PC-9 (cell line): ENCODE data around the gene HOXC9. TPM values are rescaled to one million over a fixed set of nuclear protein-coding genes. Genes with fewer than 3 reads are reported as not detected.

Experiments used
- BruUV-seq: library from RNA; stranded (reverse); fragments of 400-500 nt; replicated peaks from 2 replicates; lab custom pipeline; 2021; lab: Mats Ljungman, UMichigan
- CTCF ChIA-PET: fragments of 300-600 bp; sonication (Branson Sonifier 250); formaldehyde crosslinking; loops from one replicate; lab custom pipeline; 2022; ENCODE audit warnings: antibody characterized with exemption; lab: Charles Lee
- POLR2A ChIA-PET: fragments of 300-600 bp; sonication (Branson Sonifier 250); formaldehyde crosslinking; loops from one replicate; lab custom pipeline; 2022; ENCODE audit warnings: antibody characterized with exemption; ENCODE audit not compliant: unreplicated experiment; lab: Charles Lee
- DNase-seq, 2 experiments: peaks; one replicate each; pipeline versions ENCODE4 v3.0.0 to v3.0.0-alpha.2; 2015 to 2022; ENCODE audit warnings: mixed read lengths in 1 of 2
- H2AFZ ChIP-seq: fragments of 200-600 bp; sonication (generic); 2 replicates; pipeline ENCODE4 v1.8.1; 2017; ENCODE audit warnings: antibody characterized with exemption
- H3F3A ChIP-seq: fragments of 200-600 bp; sonication (generic); 2 replicates; pipeline ENCODE4 v1.8.1; 2017; ENCODE audit warnings: antibody characterized with exemption, mild to moderate bottlenecking, low read depth; ENCODE audit not compliant: insufficient read depth
- H3K27ac ChIP-seq: fragments of 200-600 bp; sonication (generic); 2 replicates; pipeline ENCODE4 v1.6.1; 2016; ENCODE audit warnings: mixed run types
- H3K27me3 ChIP-seq: fragments of 200-600 bp; sonication (generic); 2 replicates; pipeline ENCODE4 v1.6.1; 2016; ENCODE audit warnings: low read depth, mixed run types; ENCODE audit not compliant: insufficient read depth
- H3K36me3 ChIP-seq: fragments of 200-600 bp; sonication (generic); 2 replicates; pipeline ENCODE4 v1.6.1; 2016; ENCODE audit warnings: low read depth, mixed run types
- H3K4me1 ChIP-seq: fragments of 200-600 bp; sonication (generic); replicated peaks from 2 replicates; pipeline ENCODE4 v1.6.1; 2016; ENCODE audit warnings: mixed run types; ENCODE audit not compliant: insufficient read depth
- H3K4me2 ChIP-seq: fragments of 200-600 bp; sonication (generic); 2 replicates; pipeline ENCODE4 v1.6.1; 2017; ENCODE audit warnings: mixed run types
- H3K4me3 ChIP-seq: fragments of 200-600 bp; sonication (generic); 2 replicates; pipeline ENCODE4 v1.6.1; 2016; ENCODE audit warnings: mixed run types
- H3K79me2 ChIP-seq: fragments of 200-600 bp; sonication (generic); 2 replicates; pipeline ENCODE4 v1.6.1; 2017; ENCODE audit warnings: low read depth, mixed run types
- H3K9me2 ChIP-seq: fragments of 200-600 bp; sonication (generic); 2 replicates; pipeline ENCODE4 v1.8.1; 2017; ENCODE audit warnings: mild to moderate bottlenecking; ENCODE audit not compliant: insufficient read depth
- H3K9me3 ChIP-seq: fragments of 200-600 bp; sonication (generic); 2 replicates; pipeline ENCODE4 v1.8.1; 2016; ENCODE audit warnings: low read depth; ENCODE audit not compliant: insufficient read depth
- H4K20me1 ChIP-seq: fragments of 200-600 bp; sonication (generic); 2 replicates; pipeline ENCODE4 v1.8.1; 2017; ENCODE audit not compliant: insufficient read depth
- CTCF ChIP-seq: fragments of 200-600 bp; sonication (generic); conservative IDR thresholded peaks from 2 replicates; pipeline ENCODE4 v1.6.1; 2017; ENCODE audit warnings: mixed run types, antibody characterized with exemption, mild to moderate bottlenecking, moderate library complexity
- EZH2 ChIP-seq: fragments of 200-600 bp; sonication (generic); IDR thresholded peaks from 2 replicates; pipeline ENCODE4 v1.8.0; 2017; ENCODE audit warnings: antibody characterized with exemption, low read depth
- intact Hi-C: fragments of 100-400 bp; cut with micrococcal nuclease; formaldehyde crosslinking; loops from one replicate; pipeline ENCODE4 v1.10.0; 2022; ENCODE audit not compliant: unreplicated experiment
- total RNA-seq: library from RNA; stranded (reverse); gene quantifications from 2 replicates; pipeline ENCODE4 v1.2.3, GENCODE V29; 2021

The HOXC9 gene
- total RNA-seq, 1 experiment from 2014 or later: 10.2 TPM

- no peaks in the 10 kb centered on the region for H3K4me1 ChIP-seq
- H3K27ac ChIP-seq: no peak overlapping the region
- no peaks in the 10 kb centered on the region for H4K20me1 ChIP-seq
- intact Hi-C loops: no loop called here
- H3K36me3 ChIP-seq: no peaks in the 10 kb centered on the region
- ChIA-PET POLR2A (interaction anchor here (0.6 kb wide), 1 partner anchor 303 kb away, joined by 5 read pairs; the partner anchor contains the start of gene ATP5MC2), CTCF (no interaction called here)
- no peak for DNase-seq
- TF ChIP-seq CTCF: no peak
- no peak for TF ChIP-seq EZH2
- no peaks in the 10 kb centered on the region for H3K79me2 ChIP-seq
- no peak overlapping the region for H2AFZ ChIP-seq
- H3K9me2 ChIP-seq: no peaks in the 10 kb centered on the region
- H3K4me2 ChIP-seq: no peak overlapping the region
- H3K9me3 ChIP-seq: no peaks in the 10 kb centered on the region
- H3K27me3 ChIP-seq: no peaks in the 10 kb centered on the region
- no peak overlapping the region for H3K4me3 ChIP-seq
- H3F3A ChIP-seq: 0 out of 2 replicates have a peak, but pooled peaks cover 10% of the 10 kb centered on the region
- no TSS peak for BruUV-seq
Measured at GRCh38 chr12:53978477-53979356, 21.2 kb upstream of the HOXC9 start.

GRCh38 chr12:53980104-53980801 lies 19.7 kb upstream of the HOXC9 start:
- H3K9me3 ChIP-seq: no peaks in the 10 kb centered on the region
- no peak overlapping the region for H2AFZ ChIP-seq
- DNase-seq: no peak
- intact Hi-C loops: no loop called here
- ChIA-PET POLR2A (interaction anchor here (0.6 kb wide), 1 partner anchor 158 kb away, joined by 4 read pairs; no protein-coding TSS in a partner anchor), CTCF (no interaction called here)
- peaks cover 3% of the 10 kb centered on the region; the same call in 1 of the 2 replicates for H3K4me1 ChIP-seq
- H4K20me1 ChIP-seq: no peaks in the 10 kb centered on the region
- no TSS peak for BruUV-seq
- H3K4me2 ChIP-seq: no peak overlapping the region
- no peaks in the 10 kb centered on the region for H3K79me2 ChIP-seq
- no peaks in the 10 kb centered on the region for H3K27me3 ChIP-seq
- no peaks in the 10 kb centered on the region for H3K36me3 ChIP-seq
- H3K9me2 ChIP-seq: no peaks in the 10 kb centered on the region
- H3K27ac ChIP-seq: no peak overlapping the region
- no peak for TF ChIP-seq CTCF
- TF ChIP-seq EZH2: no peak
- H3F3A ChIP-seq: 0 out of 2 replicates have a peak, but pooled peaks cover 10% of the 10 kb centered on the region
- no peak overlapping the region for H3K4me3 ChIP-seq

- no peaks in the 10 kb centered on the region for H3K9me3 ChIP-seq
- H3K9me2 ChIP-seq: no peaks in the 10 kb centered on the region
- TF ChIP-seq CTCF (no peak), EZH2 (no peak)
- no peaks in the 10 kb centered on the region for H3K79me2 ChIP-seq
- BruUV-seq: no TSS peak
- no peak for DNase-seq
- intact Hi-C loops: no loop called here
- H3F3A ChIP-seq: 0 out of 2 replicates have a peak, but pooled peaks cover 10% of the 10 kb centered on the region
- peaks cover 4% of the 10 kb centered on the region; the same call in 1 of the 2 replicates for H3K4me1 ChIP-seq
- CTCF ChIA-PET: no interaction called here
- H2AFZ ChIP-seq: no peak overlapping the region
- no peaks in the 10 kb centered on the region for H3K27me3 ChIP-seq
- H3K27ac ChIP-seq: no peak overlapping the region
- no peaks in the 10 kb centered on the region for H4K20me1 ChIP-seq
- H3K36me3 ChIP-seq: no peaks in the 10 kb centered on the region
- no peak overlapping the region for H3K4me2 ChIP-seq
- POLR2A ChIA-PET: interaction anchor here (0.6 kb wide), 1 partner anchor 157 kb away, joined by 4 read pairs; no protein-coding TSS in a partner anchor
- H3K4me3 ChIP-seq: no peak overlapping the region
Measured at GRCh38 chr12:53980802-53981496, 19.0 kb upstream of the HOXC9 start.
